Liver (tissue), 9 donors: ENCODE data around the gene RNLS. TPM values are rescaled to one million over a fixed set of nuclear protein-coding genes. Genes with fewer than 3 reads are reported as not detected.
A peak's percentile ranks its signal among the peaks of the same experiment; 100 is the strongest.

Experiments used
- DNase-seq: peaks from one replicate; pipeline ENCODE4 v3.0.0-alpha.2; 2017; ENCODE audit warnings: low spot score
- H3K27ac ChIP-seq, 2 donors: one replicate each; pipeline ENCODE4 v1.7.0; 2013; ENCODE audit warnings: inconsistent platforms in 2 of 2, low read length in 2 of 2, control low read depth in 1 of 2, low read depth in 1 of 2, mild to moderate bottlenecking in 1 of 2
- H3K27me3 ChIP-seq, 4 donors: one replicate each; pipeline versions ENCODE4 v1.6.1 to v1.7.0; 2013; ENCODE audit warnings: low read length in 3 of 4, inconsistent platforms in 1 of 4, mild to moderate bottlenecking in 1 of 4, moderate library complexity in 1 of 4; ENCODE audit not compliant: control insufficient read depth in 4 of 4, insufficient read depth in 4 of 4
- H3K36me3 ChIP-seq, 4 donors: one replicate each; pipeline versions ENCODE4 v1.6.1 to v1.7.0; 2013; ENCODE audit warnings: low read length in 3 of 4, mild to moderate bottlenecking in 3 of 4, low read depth in 1 of 4, moderate library complexity in 1 of 4; ENCODE audit not compliant: control insufficient read depth in 4 of 4, insufficient read depth in 3 of 4
- H3K4me1 ChIP-seq, 4 donors: one replicate each; pipeline versions ENCODE4 v1.6.1 to v1.7.0; 2013; ENCODE audit warnings: low read length in 3 of 4, mild to moderate bottlenecking in 3 of 4, moderate library complexity in 1 of 4; ENCODE audit not compliant: control insufficient read depth in 4 of 4, insufficient read depth in 4 of 4
- H3K4me3 ChIP-seq, 3 donors: one replicate each; pipeline versions ENCODE4 v1.6.1 to v1.7.0; 2013; ENCODE audit warnings: low read length in 3 of 3, control low read depth in 1 of 3, low read depth in 1 of 3, mild to moderate bottlenecking in 1 of 3
- H3K9ac ChIP-seq, 2 donors: one replicate each; pipeline ENCODE4 v1.7.0; 2013; ENCODE audit warnings: low read length in 2 of 2, mild to moderate bottlenecking in 2 of 2, moderate library complexity in 2 of 2, control low read depth in 1 of 2, low read depth in 1 of 2
- H3K9me3 ChIP-seq, 4 donors: one replicate each; pipeline versions ENCODE4 v1.6.1 to v1.7.0; 2013; ENCODE audit warnings: low read length in 3 of 4; ENCODE audit not compliant: control insufficient read depth in 4 of 4
- FOXA2 ChIP-seq: IDR thresholded peaks from 2 replicates; pipeline ENCODE4 v1.6.1; 2016; ENCODE audit warnings: antibody characterized with exemption
- HNF4A ChIP-seq, 2 donors: conservative IDR thresholded peaks; 2 replicates each; pipeline ENCODE4 v1.6.1; 2016; ENCODE audit warnings: antibody characterized with exemption in 2 of 2, mild to moderate bottlenecking in 2 of 2
- HNF4G ChIP-seq: IDR thresholded peaks from 2 replicates; pipeline ENCODE4 v1.6.1; 2016; ENCODE audit warnings: antibody characterized with exemption
- JUND ChIP-seq, 2 donors: IDR thresholded peaks; 2 replicates each; pipeline ENCODE4 v1.6.1; 2016; ENCODE audit warnings: antibody characterized with exemption in 2 of 2
- NR2F2 ChIP-seq: IDR thresholded peaks from 2 replicates; pipeline ENCODE4 v1.6.1; 2016; ENCODE audit warnings: antibody characterized with exemption
- RAD21 ChIP-seq, 2 donors: IDR thresholded peaks; 2 replicates each; pipeline ENCODE4 v1.6.1; 2016; ENCODE audit warnings: antibody characterized with exemption in 2 of 2, mild to moderate bottlenecking in 2 of 2
- RXRA ChIP-seq, 2 donors: IDR thresholded peaks; 2 replicates each; pipeline ENCODE4 v1.6.1; 2017 to 2018; ENCODE audit warnings: antibody characterized with exemption in 2 of 2, mild to moderate bottlenecking in 1 of 2
- SP1 ChIP-seq: IDR thresholded peaks from 2 replicates; pipeline ENCODE4 v1.6.1; 2018; ENCODE audit warnings: antibody characterized with exemption, mild to moderate bottlenecking
- TAF1 ChIP-seq: conservative IDR thresholded peaks from 2 replicates; pipeline ENCODE4 v1.6.1; 2016; ENCODE audit warnings: antibody characterized with exemption, mild to moderate bottlenecking
- WGBS: extraction: QIAGEN DNeasy Blood & Tissue Kit; methylation state at CpG from one replicate; pipeline ENCODE4 v1.1.7; 2013; 5-methylcytosine and 5-hydroxymethylcytosine counted together
- polyA plus RNA-seq, 2 donors: library from polyadenylated mRNA; stranded (reverse) in 1 of 2; unstranded in 1 of 2; fragments of 200-250 nt in 1 of 2; fragments of >200 nt in 1 of 2; fragmentation: Nextera tagmentation in 1 of 2; extraction: Ambion mirVana in 1 of 2; gene quantifications; one replicate each; pipeline versions ENCODE4 v1.2.1 to v1.2.3, GENCODE V29; 2013 to 2015
- total RNA-seq, 2 donors: library from RNA; depleted of rRNA; stranded (reverse); fragments of >200 nt; gene quantifications; one replicate each; pipeline ENCODE4 v1.2.3, GENCODE V29; 2014
- TF ChIP-seq, protein P1 (sequence below): IDR thresholded peaks from 2 replicates; pipeline ENCODE4 v1.6.1; 2016; ENCODE audit warnings: antibody characterized with exemption
- TF ChIP-seq, protein P2 (sequence below): IDR thresholded peaks from 2 replicates; pipeline ENCODE4 v1.6.1; 2016; ENCODE audit warnings: antibody characterized with exemption
- TF ChIP-seq, protein P3 (sequence below): IDR thresholded peaks from 2 replicates; pipeline ENCODE4 v1.6.1; 2016; ENCODE audit warnings: antibody characterized with exemption
- donor health status: healthy.
- donor health status: healthy.
- donor health status: healthy.
- donor health status: healthy.
- donor health status: healthy.

The RNLS gene
- total and polyA plus RNA-seq, 4 donors: 4.1 to 12.4 (median 7.5) TPM

DNA sequence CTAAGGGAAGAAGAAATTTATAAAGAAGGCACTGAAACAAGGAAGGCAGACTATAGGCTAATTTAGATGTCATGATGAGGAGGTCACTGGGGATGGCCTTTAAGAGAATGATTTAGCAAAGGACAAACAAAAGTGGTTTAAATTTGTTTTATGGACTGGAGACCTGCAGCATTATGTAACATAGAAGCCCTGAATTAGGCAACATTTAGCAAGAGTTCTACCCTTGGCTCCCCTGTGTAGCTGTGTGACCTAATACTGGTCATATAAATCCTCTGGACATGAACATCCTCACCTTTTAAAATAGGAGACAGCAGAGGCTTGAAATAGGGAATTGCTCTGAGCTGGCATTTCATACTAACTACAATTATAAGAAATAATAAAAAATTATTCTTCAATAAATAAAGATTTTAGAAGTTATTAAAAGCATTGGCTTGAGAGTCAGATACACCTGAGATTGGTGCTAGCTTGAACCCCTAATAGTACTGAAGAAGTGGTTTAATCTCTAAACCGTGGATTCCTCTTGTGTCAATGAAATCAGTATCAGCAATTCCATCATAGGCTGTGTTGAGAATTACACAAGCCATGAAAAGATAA lies 48.9 kb downstream of the RNLS start:
- Histone ChIP-seq H3K27me3 (no peaks in the 10 kb centered on the region), H3K4me1 (peaks cover 0 to 27% (median 18%) of the 10 kb centered on the region in 4 donors), H3K36me3 (no peaks in the 10 kb centered on the region), H3K9me3 (no peaks in the 10 kb centered on the region), H3K9ac (no peak overlapping the region), H3K27ac (no peak overlapping the region), H3K4me3 (no peak overlapping the region)
- DNase-seq: no peak
- WGBS: 40% methylated on average over 1 of the region's 1 CpG
- TF ChIP-seq RXRA (IDR thresholded peaks at IDR 0.05): peak; percentile 55 to 70
- TF ChIP-seq JUND (IDR thresholded peaks at IDR 0.05): peak in 1 of 2 donors; percentile 63
- TF ChIP-seq FOXA2: peak; percentile 28
- TF ChIP-seq SP1: peak; percentile 48
- peak; percentile 68 to 69 for TF ChIP-seq HNF4A (conservative IDR thresholded peaks at IDR 0.05)
- no peak for TF ChIP-seq HNF4G
- no peak for TF ChIP-seq TAF1
- TF ChIP-seq, protein P1, sequence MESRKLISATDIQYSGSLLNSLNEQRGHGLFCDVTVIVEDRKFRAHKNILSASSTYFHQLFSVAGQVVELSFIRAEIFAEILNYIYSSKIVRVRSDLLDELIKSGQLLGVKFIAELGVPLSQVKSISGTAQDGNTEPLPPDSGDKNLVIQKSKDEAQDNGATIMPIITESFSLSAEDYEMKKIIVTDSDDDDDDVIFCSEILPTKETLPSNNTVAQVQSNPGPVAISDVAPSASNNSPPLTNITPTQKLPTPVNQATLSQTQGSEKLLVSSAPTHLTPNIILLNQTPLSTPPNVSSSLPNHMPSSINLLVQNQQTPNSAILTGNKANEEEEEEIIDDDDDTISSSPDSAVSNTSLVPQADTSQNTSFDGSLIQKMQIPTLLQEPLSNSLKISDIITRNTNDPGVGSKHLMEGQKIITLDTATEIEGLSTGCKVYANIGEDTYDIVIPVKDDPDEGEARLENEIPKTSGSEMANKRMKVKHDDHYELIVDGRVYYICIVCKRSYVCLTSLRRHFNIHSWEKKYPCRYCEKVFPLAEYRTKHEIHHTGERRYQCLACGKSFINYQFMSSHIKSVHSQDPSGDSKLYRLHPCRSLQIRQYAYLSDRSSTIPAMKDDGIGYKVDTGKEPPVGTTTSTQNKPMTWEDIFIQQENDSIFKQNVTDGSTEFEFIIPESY: peak; percentile 32
- TF ChIP-seq, protein P2, sequence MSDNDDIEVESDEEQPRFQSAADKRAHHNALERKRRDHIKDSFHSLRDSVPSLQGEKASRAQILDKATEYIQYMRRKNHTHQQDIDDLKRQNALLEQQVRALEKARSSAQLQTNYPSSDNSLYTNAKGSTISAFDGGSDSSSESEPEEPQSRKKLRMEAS: no peak
- peak; percentile 21 to 38 for TF ChIP-seq RAD21 (IDR thresholded peaks at IDR 0.05)
- TF ChIP-seq, protein P3, sequence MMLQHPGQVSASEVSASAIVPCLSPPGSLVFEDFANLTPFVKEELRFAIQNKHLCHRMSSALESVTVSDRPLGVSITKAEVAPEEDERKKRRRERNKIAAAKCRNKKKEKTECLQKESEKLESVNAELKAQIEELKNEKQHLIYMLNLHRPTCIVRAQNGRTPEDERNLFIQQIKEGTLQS: peak; percentile 51

DNA sequence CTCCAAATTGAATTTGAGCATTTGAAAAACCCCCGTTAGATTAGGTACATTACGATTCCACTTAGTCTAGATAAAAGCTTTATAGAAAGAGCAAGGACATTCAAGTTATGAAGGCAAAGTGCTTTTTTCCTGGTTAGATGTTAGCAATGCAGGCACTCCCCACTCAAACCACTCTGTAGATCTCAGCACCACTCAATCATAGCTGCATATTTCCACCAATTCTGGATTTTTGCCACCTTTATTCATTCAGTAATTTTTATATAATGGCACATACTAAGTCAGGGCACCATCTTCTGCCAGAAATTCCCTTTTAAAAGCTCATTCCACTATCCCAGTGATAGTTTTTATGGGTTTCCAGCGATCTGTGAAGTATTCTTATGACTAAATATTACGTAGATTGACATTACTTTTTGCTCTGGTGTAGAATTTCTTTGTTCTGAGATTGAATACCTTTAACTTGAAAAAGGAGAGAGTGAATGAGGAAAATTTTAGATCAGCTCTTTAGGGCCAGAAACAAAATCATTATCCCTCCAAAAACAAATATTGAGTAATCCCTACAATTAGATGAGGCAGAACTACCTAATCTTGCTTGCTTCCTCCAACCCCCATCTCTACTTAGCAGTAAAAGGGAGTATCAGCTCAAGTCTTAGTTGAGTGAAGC lies 51.6 kb downstream of the RNLS start:
- no peak overlapping the region for H3K27ac ChIP-seq
- H3K4me3 ChIP-seq: no peak overlapping the region
- TF ChIP-seq NR2F2: no peak
- TF ChIP-seq, protein P1: no peak
- 93% methylated on average over 4 of the region's 4 CpGs for WGBS
- H3K27me3 ChIP-seq: no peaks in the 10 kb centered on the region
- H3K4me1 ChIP-seq: peaks cover 0 to 27% (median 18%) of the 10 kb centered on the region in 4 donors
- H3K9me3 ChIP-seq: no peaks in the 10 kb centered on the region
- no peaks in the 10 kb centered on the region for H3K36me3 ChIP-seq
- DNase-seq: no peak
- no peak overlapping the region for H3K9ac ChIP-seq
